GM23338 (cell line): Measurements from ENCODE around the gene NDOR1. TPM values are rescaled to one million over a fixed set of nuclear protein-coding genes. Genes with fewer than 3 reads are reported as not detected.

Experiments
- ATAC-seq: fragments of 200-7000 bp; cut with Tn5 transposase; 3 replicates; pipeline ENCODE4 v1.9.1; 2020
- DNase-seq: peaks from one replicate; pipeline ENCODE4 v3.0.0-alpha.2; 2015; ENCODE audit warnings: low spot score
- H2AFZ ChIP-seq: fragments of 200-600 bp; sonication (generic); 2 replicates; pipeline ENCODE4 v1.8.0; 2016; ENCODE audit warnings: antibody characterized with exemption, mild to moderate bottlenecking, moderate library complexity
- H3F3A ChIP-seq: fragments of 200-600 bp; sonication (generic); replicated peaks from 2 replicates; pipeline ENCODE4 v1.8.0; 2017; ENCODE audit warnings: antibody characterized with exemption, mixed run types, low read depth
- H3K27ac ChIP-seq: fragments of 200-600 bp; sonication (generic); 2 replicates; pipeline ENCODE4 v1.6.1; 2016; ENCODE audit warnings: low read depth
- H3K27me3 ChIP-seq: fragments of 200-600 bp; sonication (generic); 2 replicates; pipeline ENCODE4 v1.8.0; 2016; ENCODE audit warnings: mild to moderate bottlenecking, mixed run types, moderate library complexity; ENCODE audit not compliant: insufficient read depth
- H3K36me3 ChIP-seq: fragments of 200-600 bp; sonication (generic); 2 replicates; pipeline ENCODE4 v1.8.0; 2016; ENCODE audit warnings: mild to moderate bottlenecking; ENCODE audit not compliant: insufficient read depth
- H3K4me1 ChIP-seq: fragments of 200-600 bp; sonication (generic); 2 replicates; pipeline ENCODE4 v1.8.0; 2016; ENCODE audit warnings: mild to moderate bottlenecking, moderate library complexity; ENCODE audit not compliant: insufficient read depth
- H3K4me2 ChIP-seq: fragments of 200-600 bp; sonication (generic); 2 replicates; pipeline ENCODE4 v1.7.1; 2017; ENCODE audit warnings: mixed run types
- H3K4me3 ChIP-seq: fragments of 200-600 bp; sonication (generic); 2 replicates; pipeline ENCODE4 v1.6.1; 2016; ENCODE audit warnings: mixed run types
- H3K79me2 ChIP-seq: fragments of 200-600 bp; sonication (generic); replicated peaks from 2 replicates; pipeline ENCODE4 v1.8.0; 2017; ENCODE audit warnings: mild to moderate bottlenecking; ENCODE audit not compliant: insufficient read depth
- H3K9me2 ChIP-seq: fragments of 200-600 bp; sonication (generic); 2 replicates; pipeline ENCODE4 v1.8.0; 2017; ENCODE audit not compliant: insufficient read depth
- H4K20me1 ChIP-seq: fragments of 200-600 bp; sonication (generic); replicated peaks from 2 replicates; pipeline ENCODE4 v1.8.0; 2017; ENCODE audit warnings: mild to moderate bottlenecking; ENCODE audit not compliant: insufficient read depth
- H3K27ac Mint-ChIP-seq: 2 replicates; pipeline ENCODE4 v1.8.0; 2020; ENCODE audit warnings: inconsistent platforms, mild to moderate bottlenecking, moderate library complexity, mixed read lengths
- H3K27me3 Mint-ChIP-seq: 3 replicates; pipeline ENCODE4 v1.8.0; 2022; ENCODE audit warnings: low read depth, mild to moderate bottlenecking, moderate library complexity, mixed read lengths, inconsistent platforms; ENCODE audit not compliant: insufficient read depth, poor library complexity
- H3K36me3 Mint-ChIP-seq: 3 replicates; pipeline ENCODE4 v1.8.0; 2021; ENCODE audit warnings: low read depth, mild to moderate bottlenecking, inconsistent platforms, moderate library complexity, mixed read lengths
- H3K4me1 Mint-ChIP-seq: 3 replicates; pipeline ENCODE4 v1.8.0; 2020; ENCODE audit warnings: mild to moderate bottlenecking, inconsistent platforms, mixed read lengths
- H3K4me3 Mint-ChIP-seq: 3 replicates; pipeline ENCODE4 v1.8.0; 2021; ENCODE audit warnings: moderate library complexity, mild to moderate bottlenecking, inconsistent platforms, mixed read lengths
- H3K9me3 Mint-ChIP-seq: 3 replicates; pipeline ENCODE4 v1.8.0; 2020; ENCODE audit warnings: moderate library complexity, mild to moderate bottlenecking, inconsistent platforms, mixed read lengths
- CREB1 ChIP-seq: fragments of 250-450 bp; sonication (Bioruptor Pico); IDR thresholded peaks from 2 replicates; pipeline ENCODE4 v1.5.0; 2020; ENCODE audit warnings: low read depth, mild to moderate bottlenecking, moderate library complexity
- CTCF ChIP-seq, 2 experiments: fragments of 200-600 bp in 1 of 2; sonication (generic) in 1 of 2; conservative IDR thresholded peaks; 2 replicates each; pipeline versions ENCODE4 v1.5.1 to v1.6.1; 2016 to 2017; ENCODE audit warnings: antibody characterized with exemption in 2 of 2, low read depth in 2 of 2, mild to moderate bottlenecking in 2 of 2, moderate library complexity in 1 of 2
- ETS1 ChIP-seq: IDR thresholded peaks from 2 replicates; pipeline ENCODE4 v1.6.1; 2016; ENCODE audit warnings: antibody characterized with exemption
- EZH2 ChIP-seq: fragments of 200-600 bp; sonication (generic); IDR thresholded peaks from one replicate; pipeline ENCODE4 v1.8.0; 2017; ENCODE audit warnings: antibody characterized with exemption, mild to moderate bottlenecking, low read depth; ENCODE audit not compliant: unreplicated experiment
- EZH2phosphoT487 ChIP-seq: fragments of 200-600 bp; sonication (generic); IDR thresholded peaks from one replicate; pipeline ENCODE4 v1.8.1; 2018; ENCODE audit warnings: antibody characterized with exemption; ENCODE audit not compliant: unreplicated experiment
- JUNB ChIP-seq: IDR thresholded peaks from one replicate; pipeline ENCODE4 v1.6.1; 2016; ENCODE audit warnings: antibody characterized with exemption; ENCODE audit not compliant: unreplicated experiment
- NANOG ChIP-seq: IDR thresholded peaks from 2 replicates; pipeline ENCODE4 v1.6.1; 2016; ENCODE audit warnings: antibody characterized with exemption, borderline replicate concordance
- POLR2AphosphoS5 ChIP-seq: IDR thresholded peaks from 2 replicates; pipeline ENCODE4 v1.6.1; 2016; ENCODE audit warnings: antibody characterized with exemption, low read depth
- REST ChIP-seq: IDR thresholded peaks from one replicate; pipeline ENCODE4 v1.6.1; 2018; ENCODE audit warnings: antibody characterized with exemption; ENCODE audit not compliant: unreplicated experiment
- STAT1 ChIP-seq: IDR thresholded peaks from one replicate; pipeline ENCODE4 v1.6.1; 2016; ENCODE audit warnings: antibody characterized with exemption; ENCODE audit not compliant: unreplicated experiment
- ZNF114 ChIP-seq: fragments of 250-450 bp; sonication (Bioruptor Pico); IDR thresholded peaks from 2 replicates; pipeline ENCODE4 v1.5.0; 2020; ENCODE audit warnings: mild to moderate bottlenecking, moderate library complexity
- ZNF331 ChIP-seq: fragments of 250-450 bp; sonication (Bioruptor Pico); IDR thresholded peaks from 2 replicates; pipeline ENCODE4 v1.5.0; 2020; ENCODE audit warnings: low read depth, mild to moderate bottlenecking, moderate library complexity
- ZNF462 ChIP-seq: fragments of 250-450 bp; sonication (Bioruptor Pico); IDR thresholded peaks from 2 replicates; pipeline ENCODE4 v1.5.0; 2020; ENCODE audit warnings: mild to moderate bottlenecking, moderate library complexity
- polyA plus RNA-seq: library from polyadenylated mRNA; unstranded; fragments of >200 nt; fragmentation: Nextera tagmentation; extraction: Ambion mirVana; gene quantifications from 2 replicates; pipeline ENCODE4 v1.2.1, GENCODE V29; 2016
- total RNA-seq: library from RNA; depleted of rRNA; stranded (reverse); fragments of >200 nt; shearing (Covaris generic); gene quantifications from 2 replicates; pipeline ENCODE4 v1.2.3, GENCODE V29; 2014

The NDOR1 gene
- total and polyA plus RNA-seq, 2 experiments from 2014 or later: 19.4 to 38.1 TPM

- H3K4me1 Mint-ChIP-seq: peaks cover 5% of the 10 kb centered on the region
- Histone ChIP-seq H3K4me2 (no peak overlapping the region), H3K27ac (no peak overlapping the region), H3K9me2 (no peaks in the 10 kb centered on the region), H2AFZ (no peak overlapping the region), H3K4me3 (no peak overlapping the region), H4K20me1 (0 out of 2 replicates have a peak, but pooled peaks cover 5% of the 10 kb centered on the region), H3K79me2 (peaks cover 19% of the 10 kb centered on the region), H3F3A (0 out of 2 replicates have a peak, but pooled peaks cover 4% of the 10 kb centered on the region), H3K27me3 (no peaks in the 10 kb centered on the region), H3K36me3 (no peaks in the 10 kb centered on the region), H3K4me1 (peaks cover 8% of the 10 kb centered on the region; the same call in 1 of the 2 replicates)
- TF ChIP-seq CREB1 (CRISPR knock-in tag): no peak
- no peak for TF ChIP-seq POLR2AphosphoS5
- TF ChIP-seq ZNF331 (CRISPR knock-in tag): no peak
- TF ChIP-seq EZH2phosphoT487: no peak
- no peak for TF ChIP-seq NANOG
- TF ChIP-seq EZH2: no peak
- no peak for TF ChIP-seq ZNF114
- TF ChIP-seq JUNB: no peak
- TF ChIP-seq STAT1: no peak
- no peak for TF ChIP-seq CTCF (conservative IDR thresholded peaks at IDR 0.05; ENCODE audit: low read depth in 2 of 2)
- no peak for TF ChIP-seq ETS1
- TF ChIP-seq ZNF462 (CRISPR knock-in tag): no peak
- no peak for TF ChIP-seq REST
- H3K36me3 Mint-ChIP-seq: peaks cover 21% of the 10 kb centered on the region
- DNase-seq (no peak), ATAC-seq (no peak)
- H3K4me3 Mint-ChIP-seq: no peak overlapping the region; the same call in 2 of the 3 replicates
- peaks cover 11% of the 10 kb centered on the region for H3K27me3 Mint-ChIP-seq
- H3K27ac Mint-ChIP-seq: no peak overlapping the region
- no peaks in the 10 kb centered on the region for H3K9me3 Mint-ChIP-seq
Measured at GRCh38 chr9:137183980-137184595, 21.4 kb upstream of the NDOR1 start.
